SU-DHL-6 (cell line): Measurements from ENCODE around the gene SYT13.
"Not testable (repeated sequence)": the region's sequence is repeated elsewhere in the genome, so short reads cannot be mapped to it uniquely, and the experiment has no call there.

Source experiments
- H2AFZ ChIP-seq: fragments of 200-600 bp; sonication (generic); 2 replicates; pipeline ENCODE4 v1.6.1; 2014; ENCODE audit warnings: low read depth, mild to moderate bottlenecking, moderate library complexity, mixed read lengths, antibody characterized with exemption, low read length; ENCODE audit not compliant: severe bottlenecking
- H3F3A ChIP-seq: fragments of 200-600 bp; shearing (Covaris generic); 2 replicates; pipeline ENCODE4 v1.6.0; 2016; ENCODE audit warnings: antibody characterized with exemption, mild to moderate bottlenecking; ENCODE audit not compliant: insufficient read depth
- H3K27ac ChIP-seq: fragments of 200-600 bp; sonication (generic); 2 replicates; pipeline ENCODE4 v1.5.1; 2016; ENCODE audit warnings: low read depth, mild to moderate bottlenecking, low read length, moderate library complexity, mixed read lengths
- H3K27me3 ChIP-seq: fragments of 200-600 bp; sonication (generic), shearing (Covaris generic); 2 replicates; pipeline ENCODE4 v1.6.0; 2014; ENCODE audit warnings: mild to moderate bottlenecking, low read length
- H3K36me3 ChIP-seq: fragments of 200-600 bp; sonication (generic); 2 replicates; pipeline ENCODE4 v1.6.1; 2014; ENCODE audit warnings: mild to moderate bottlenecking, low read length, mixed read lengths
- H3K4me2 ChIP-seq: fragments of 300-600, 200-600 bp; shearing (Covaris generic), sonication (generic); 2 replicates; pipeline ENCODE4 v1.6.0; 2014; ENCODE audit warnings: low read length, low read depth, mild to moderate bottlenecking; ENCODE audit not compliant: poor library complexity, severe bottlenecking
- H3K4me3 ChIP-seq: fragments of 200-600 bp; sonication (generic); 2 replicates; pipeline ENCODE4 v1.5.1; 2014; ENCODE audit warnings: antibody characterized with exemption, low read length, mild to moderate bottlenecking, mixed read lengths; ENCODE audit not compliant: insufficient read depth, poor library complexity, severe bottlenecking
- H3K79me2 ChIP-seq: fragments of 200-600 bp; sonication (generic); 2 replicates; pipeline ENCODE4 v1.6.1; 2014; ENCODE audit warnings: mild to moderate bottlenecking, low read length, moderate library complexity; ENCODE audit not compliant: insufficient read depth
- H3K9ac ChIP-seq: fragments of 200-600 bp; sonication (generic); 2 replicates; pipeline ENCODE4 v1.7.0; 2014; ENCODE audit warnings: mild to moderate bottlenecking, low read length
- H3K9me2 ChIP-seq: fragments of 200-600 bp; sonication (generic); replicated peaks from 2 replicates; pipeline ENCODE4 v1.6.1; 2014; ENCODE audit warnings: low read length; ENCODE audit not compliant: insufficient read depth
- H3K9me3 ChIP-seq: fragments of 200-600 bp; sonication (generic); 2 replicates; pipeline ENCODE4 v1.6.1; 2014; ENCODE audit warnings: low read length, mixed read lengths; ENCODE audit not compliant: insufficient read depth
- H4K20me1 ChIP-seq: fragments of 200-600 bp; sonication (generic); 2 replicates; pipeline ENCODE4 v1.6.1; 2014; ENCODE audit warnings: low read depth, mild to moderate bottlenecking, antibody characterized with exemption, low read length, moderate library complexity, mixed read lengths
- CTCF ChIP-seq: fragments of 200-600 bp; sonication (generic); IDR thresholded peaks from one replicate; pipeline ENCODE4 v1.5.1; 2017; ENCODE audit warnings: antibody characterized with exemption, mild to moderate bottlenecking, low read length, moderate library complexity; ENCODE audit not compliant: insufficient read depth, poor library complexity, severe bottlenecking
- EZH2phosphoT487 ChIP-seq: fragments of 200-600 bp; sonication (generic), shearing (Covaris generic); conservative IDR thresholded peaks from 2 replicates; pipeline ENCODE4 v1.6.1; 2018; ENCODE audit warnings: mild to moderate bottlenecking, antibody characterized with exemption, low read length, moderate library complexity, mixed read lengths

SYT13 gene

GRCh38 chr11:45293566-45294192, 7.5 kb upstream of the SYT13 start:
- H3K27me3 ChIP-seq, H3K9me3 ChIP-seq, H3K27ac ChIP-seq, H2AFZ ChIP-seq, H3K9ac ChIP-seq, H3K9me2 ChIP-seq, H4K20me1 ChIP-seq, H3F3A ChIP-seq, H3K4me3 ChIP-seq, H3K4me2 ChIP-seq, H3K36me3 ChIP-seq, H3K79me2 ChIP-seq: not testable (repeated sequence)
- peak; percentile 37 for TF ChIP-seq CTCF

GRCh38 chr11:45290586-45290985, 4.4 kb upstream of the SYT13 start:
- no peaks in the 10 kb centered on the region for H3K9me2 ChIP-seq

GRCh38 chr11:45289369-45289768, 3.2 kb upstream of the SYT13 start:
- no peaks in the 10 kb centered on the region for H4K20me1 ChIP-seq
- TF ChIP-seq EZH2phosphoT487 (no peak), CTCF (no peak)
- no peak overlapping the region for H3K4me2 ChIP-seq
- no peak overlapping the region for H3K9ac ChIP-seq
- no peak overlapping the region for H3K4me3 ChIP-seq
- no peaks in the 10 kb centered on the region for H3K27me3 ChIP-seq
- H2AFZ ChIP-seq, result no peak overlapping the region
- no peaks in the 10 kb centered on the region for H3K9me3 ChIP-seq
- no peaks in the 10 kb centered on the region for H3K36me3 ChIP-seq
- no peak overlapping the region for H3K27ac ChIP-seq
- H3F3A ChIP-seq, result no peaks in the 10 kb centered on the region
- H3K79me2 ChIP-seq, result no peaks in the 10 kb centered on the region
- no peaks in the 10 kb centered on the region for H3K9me2 ChIP-seq

More at GRCh38 chr11:45290586-45290985, 4.4 kb upstream of the SYT13 start:
- Histone ChIP-seq H3K9ac (no peak overlapping the region), H3K9me3 (no peaks in the 10 kb centered on the region), H3K79me2 (no peaks in the 10 kb centered on the region), H3K27ac (no peak overlapping the region), H3K27me3 (no peaks in the 10 kb centered on the region), H3F3A (no peaks in the 10 kb centered on the region), H3K4me3 (no peak overlapping the region), H3K4me2 (no peak overlapping the region), H4K20me1 (no peaks in the 10 kb centered on the region), H2AFZ (no peak overlapping the region), H3K36me3 (no peaks in the 10 kb centered on the region)
- TF ChIP-seq CTCF (no peak), EZH2phosphoT487 (no peak)
